HepG2 (cell line): ENCODE data around the gene CADPS2. TPM values are rescaled to one million over a fixed set of nuclear protein-coding genes. Genes with fewer than 3 reads are reported as not detected.

Experiments
- ATAC-seq: fragments of 200-7000 bp; cut with Tn5 transposase; 3 replicates; pipeline ENCODE4 v1.9.1; 2020; ENCODE audit warnings: mild to moderate bottlenecking, moderate library complexity
- BruUV-seq: library from RNA; stranded (reverse); fragments of 400-500 nt; replicated peaks from 2 replicates; lab custom pipeline; 2021; lab: Mats Ljungman, UMichigan
- CTCF ChIA-PET: fragments of 300-600 bp; formaldehyde crosslinking; extraction: SDS; loops from one replicate; lab custom pipeline; 2021; ENCODE audit warnings: low total read pairs, inconsistent platforms, low intra/inter-chr PET ratio; lab: Yijun Ruan, JAX
- POLR2A ChIA-PET: fragments of 350-600 bp; sonication (Branson Sonifier 250); formaldehyde crosslinking; loops from one replicate; lab custom pipeline; 2020; ENCODE audit warnings: antibody characterized with exemption, inconsistent platforms; lab: Yijun Ruan, JAX
- DNase-seq: peaks from one replicate; pipeline ENCODE4 v3.0.0-alpha.2; 2015; ENCODE audit warnings: low spot score
- FAIRE-seq: peaks from 3 replicates; lab custom pipeline; 2011; peaks lifted over from hg19 to GRCh38; lab: Jason Lieb, UNC
- H2AFZ ChIP-seq: one replicate; pipeline ENCODE4 v1.6.1; 2011; ENCODE audit warnings: low read length, inconsistent platforms
- H3K27ac ChIP-seq: fragments of 300-600 bp; 3 replicates; pipeline ENCODE4 v1.8.0; 2011; ENCODE audit warnings: mixed run types, mild to moderate bottlenecking, mixed read lengths, low read length, inconsistent platforms; ENCODE audit not compliant: insufficient read depth; ENCODE audit errors: extremely low read length
- H3K27me3 ChIP-seq, 2 experiments: fragments of 200-600 bp in 1 of 2; 2 replicates in 1 of 2; 3 replicates in 1 of 2; pipeline versions ENCODE4 v1.6.0 to v1.8.0; 2011; ENCODE audit warnings: low read length in 2 of 2, mild to moderate bottlenecking in 2 of 2, moderate library complexity in 2 of 2, inconsistent platforms in 1 of 2; ENCODE audit not compliant: insufficient read depth in 2 of 2, control insufficient read depth in 1 of 2
- H3K36me3 ChIP-seq, 2 experiments: fragments of 200-600 bp in 1 of 2; replicated peaks in 1 of 2; 2 replicates in 1 of 2; 3 replicates in 1 of 2; pipeline versions ENCODE4 v1.5.1 to v1.8.0; 2011; ENCODE audit warnings: low read length in 2 of 2, inconsistent platforms in 1 of 2; ENCODE audit not compliant: insufficient read depth in 2 of 2, control insufficient read depth in 1 of 2
- H3K4me1 ChIP-seq: 2 replicates; pipeline ENCODE4 v1.5.1; 2012; ENCODE audit warnings: low read length, inconsistent platforms; ENCODE audit not compliant: insufficient read depth
- H3K4me2 ChIP-seq: 2 replicates; pipeline ENCODE4 v1.6.0; 2011; ENCODE audit warnings: low read depth, low read length, inconsistent platforms
- H3K4me3 ChIP-seq, 3 experiments: fragments of 200-600 bp in 1 of 3; sonication (generic), shearing (Covaris generic) in 1 of 3; replicated peaks in 1 of 3; 2 replicates each; pipeline ENCODE4 v1.5.1; 2011 to 2016; ENCODE audit warnings: low read length in 3 of 3, inconsistent platforms in 2 of 3, low read depth in 2 of 3, mild to moderate bottlenecking in 2 of 3, control low read depth in 1 of 3, mixed read lengths in 1 of 3; ENCODE audit not compliant: insufficient read depth in 1 of 3
- H3K79me2 ChIP-seq: one replicate; pipeline ENCODE4 v1.6.1; 2011; ENCODE audit warnings: low read length, inconsistent platforms; ENCODE audit not compliant: insufficient read depth
- H3K9ac ChIP-seq: 2 replicates; pipeline ENCODE4 v1.6.0; 2011; ENCODE audit warnings: mild to moderate bottlenecking, low read depth, low read length, inconsistent platforms; ENCODE audit not compliant: insufficient read depth
- H3K9me3 ChIP-seq: 2 replicates; pipeline ENCODE4 v1.5.1; 2012; ENCODE audit warnings: mild to moderate bottlenecking, low read length
- H4K20me1 ChIP-seq: 2 replicates; pipeline ENCODE4 v1.6.0; 2011; ENCODE audit warnings: inconsistent platforms, mild to moderate bottlenecking, low read length, moderate library complexity; ENCODE audit not compliant: insufficient read depth
- CTCF ChIP-seq: sonication (generic); formaldehyde crosslinking; IDR thresholded peaks from 2 replicates; pipeline ENCODE4 v1.5.0; 2020; ENCODE audit warnings: mild to moderate bottlenecking, missing genetic modification reagents, moderate library complexity
- EEA1 ChIP-seq: sonication (generic); formaldehyde crosslinking; IDR thresholded peaks from 2 replicates; pipeline ENCODE4 v1.5.1; 2020; ENCODE audit warnings: mild to moderate bottlenecking, missing genetic modification reagents, borderline replicate concordance
- LCORL ChIP-seq, 2 experiments: fragments of 450-650 bp in 1 of 2; sonication (generic) in 1 of 2; formaldehyde crosslinking in 1 of 2; IDR thresholded peaks; 2 replicates each; pipeline versions ENCODE4 v1.5.0 to v1.6.1; 2017 to 2020; ENCODE audit warnings: antibody characterized with exemption in 1 of 2, missing genetic modification reagents in 1 of 2
- MED8 ChIP-seq: sonication (generic); formaldehyde crosslinking; IDR thresholded peaks from 2 replicates; pipeline ENCODE4 v1.8.1; 2023; ENCODE audit warnings: mild to moderate bottlenecking, missing genetic modification reagents; ENCODE audit not compliant: insufficient replicate concordance
- NR2F2 ChIP-seq: IDR thresholded peaks from 2 replicates; pipeline ENCODE4 v1.6.1; 2012; ENCODE audit warnings: low read depth, inconsistent platforms, borderline replicate concordance
- PHF21A ChIP-seq: sonication (generic); formaldehyde crosslinking; IDR thresholded peaks from 2 replicates; pipeline ENCODE4 v1.5.0; 2020; ENCODE audit warnings: mild to moderate bottlenecking, missing genetic modification reagents
- PTBP1 ChIP-seq: fragments of 200-400 bp; formaldehyde crosslinking; IDR thresholded peaks from 2 replicates; pipeline ENCODE4 v1.6.1; 2018; ENCODE audit warnings: low read length, low read depth; ENCODE audit not compliant: poor library complexity, severe bottlenecking
- SALL2 ChIP-seq: sonication (generic); formaldehyde crosslinking; IDR thresholded peaks from 2 replicates; pipeline ENCODE4 v1.8.1; 2023; ENCODE audit warnings: mild to moderate bottlenecking, missing genetic modification reagents, inconsistent platforms
- TMF1 ChIP-seq: sonication (generic); formaldehyde crosslinking; IDR thresholded peaks from 2 replicates; pipeline ENCODE4 v1.8.1; 2022; ENCODE audit warnings: low read depth, missing genetic modification reagents
- WIZ ChIP-seq: sonication (generic); formaldehyde crosslinking; IDR thresholded peaks from 2 replicates; pipeline ENCODE4 v1.5.1; 2020; ENCODE audit warnings: mild to moderate bottlenecking, missing genetic modification reagents
- ZNF44 ChIP-seq: sonication (generic); formaldehyde crosslinking; IDR thresholded peaks from 2 replicates; pipeline ENCODE4 v1.5.1; 2020; ENCODE audit warnings: mild to moderate bottlenecking, missing genetic modification reagents
- ZNF775 ChIP-seq: sonication (generic); formaldehyde crosslinking; IDR thresholded peaks from 2 replicates; pipeline ENCODE4 v1.4.0; 2020; ENCODE audit warnings: missing genetic modification reagents, mild to moderate bottlenecking, moderate library complexity, borderline replicate concordance
- WGBS: methylation state at CpG from one replicate; pipeline ENCODE4 v1.1.6; 2017; ENCODE audit warnings: low lambda C conversion rate; 5-methylcytosine and 5-hydroxymethylcytosine counted together
- in situ Hi-C: cut with HindIII; loops from 2 replicates; pipeline ENCODE4 v1.10.0; 2017; ENCODE audit warnings: low pct_unique_long_range_greater_than_20kb; ENCODE audit not compliant: extremely low pct_ligation_motif_present
- intact Hi-C: fragments of 100-400 bp; cut with micrococcal nuclease; formaldehyde crosslinking; loops from one replicate; pipeline ENCODE4 v1.10.0; 2022; ENCODE audit not compliant: unreplicated experiment
- polyA plus RNA-seq, 8 experiments: library from polyadenylated mRNA; depleted of rRNA in 3 of 8; stranded (reverse) in 7 of 8; unstranded in 1 of 8; fragments of >200 nt; fragmentation: Illumina TruSeq in 4 of 8; extraction: Trizol in 4 of 8; gene quantifications; 2 replicates each; pipeline versions ENCODE4 v1.2.1 to v1.2.3, GENCODE V29; 2011 to 2016; ENCODE audit warnings: low read depth in 4 of 8, missing spikeins in 1 of 8, mixed read lengths in 1 of 8; ENCODE audit not compliant: insufficient read depth in 1 of 8
- total RNA-seq, 5 experiments: library from RNA; depleted of rRNA; stranded (reverse); fragments of >200 nt; fragmentation: Illumina TruSeq; extraction: Trizol; gene quantifications; 2 replicates each; pipeline ENCODE4 v1.2.3, GENCODE V29; 2016; ENCODE audit warnings: low read depth in 1 of 5
- TF ChIP-seq, protein P1 (sequence below): sonication (generic); formaldehyde crosslinking; IDR thresholded peaks from 2 replicates; pipeline ENCODE4 v1.5.1; 2020; ENCODE audit warnings: mild to moderate bottlenecking, missing genetic modification reagents, moderate library complexity

Gene CADPS2
- total and polyA plus RNA-seq, 2 of the 13 experiments (the other 11 are each of a cell fraction or from before 2014, with no cell fraction given), result 17.6 to 43.8 TPM

- Histone ChIP-seq H3K27me3 (no peaks in the 10 kb centered on the region), H3K9me3 (no peaks in the 10 kb centered on the region), H3K4me2 (no peak overlapping the region), H3K27ac (no peak overlapping the region), H4K20me1 (no peaks in the 10 kb centered on the region), H3K9ac (no peak overlapping the region), H3K79me2 (no peaks in the 10 kb centered on the region), H3K36me3 (no peaks in the 10 kb centered on the region), H3K4me1 (peaks cover 41% of the 10 kb centered on the region), H3K4me3 (no peak overlapping the region)
- no peak for ATAC-seq
- DNase-seq, result no peak
- 97% methylated on average over 7 of the region's 7 CpGs for WGBS
- FAIRE-seq, result no peak
- POLR2A ChIA-PET, result no interaction called here
- intact Hi-C loops (no loop called here), in situ Hi-C loops (no loop called here)
- TF ChIP-seq PHF21A, result no peak
- TF ChIP-seq, protein P1, sequence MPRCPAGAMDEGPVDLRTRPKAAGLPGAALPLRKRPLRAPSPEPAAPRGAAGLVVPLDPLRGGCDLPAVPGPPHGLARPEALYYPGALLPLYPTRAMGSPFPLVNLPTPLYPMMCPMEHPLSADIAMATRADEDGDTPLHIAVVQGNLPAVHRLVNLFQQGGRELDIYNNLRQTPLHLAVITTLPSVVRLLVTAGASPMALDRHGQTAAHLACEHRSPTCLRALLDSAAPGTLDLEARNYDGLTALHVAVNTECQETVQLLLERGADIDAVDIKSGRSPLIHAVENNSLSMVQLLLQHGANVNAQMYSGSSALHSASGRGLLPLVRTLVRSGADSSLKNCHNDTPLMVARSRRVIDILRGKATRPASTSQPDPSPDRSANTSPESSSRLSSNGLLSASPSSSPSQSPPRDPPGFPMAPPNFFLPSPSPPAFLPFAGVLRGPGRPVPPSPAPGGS, result no peak
- no peak for TF ChIP-seq NR2F2
- no peak for TF ChIP-seq TMF1 (CRISPR knock-in tag)
- no peak for TF ChIP-seq SALL2 (CRISPR knock-in tag)
- TF ChIP-seq PTBP1, result no peak
- TF ChIP-seq, all 625 proteins: peak for 0
- H2AFZ ChIP-seq, result no peak overlapping the region
- BruUV-seq, result no TSS peak
- CTCF ChIA-PET, result no interaction called here
Observed at GRCh38 chr7:122675621-122676020, 210.6 kb downstream of the CADPS2 start.

DNA sequence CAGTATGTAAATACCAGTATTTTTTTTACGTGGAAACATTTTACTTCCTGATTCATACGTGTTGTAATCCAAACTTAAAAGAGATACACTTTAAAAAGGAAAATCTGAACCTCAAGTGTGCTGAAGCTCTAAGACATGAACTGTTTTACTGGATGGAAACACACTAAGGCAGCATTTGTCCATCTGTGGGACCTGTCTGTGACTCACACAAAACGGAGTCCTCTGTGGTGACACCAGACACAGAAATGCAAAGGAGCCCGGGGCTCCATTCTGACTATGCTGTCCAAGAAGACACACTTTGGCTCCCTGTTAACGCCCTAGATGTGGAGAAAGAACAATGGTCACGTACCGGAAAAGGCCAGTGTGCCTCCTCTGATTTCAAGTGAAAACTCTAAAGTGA, 211.2 kb downstream of the CADPS2 start:
- Histone ChIP-seq H4K20me1 (no peaks in the 10 kb centered on the region), H3K27ac (no peak overlapping the region), H2AFZ (no peak overlapping the region), H3K9ac (no peak overlapping the region), H3K4me1 (peaks cover 35% of the 10 kb centered on the region), H3K9me3 (no peaks in the 10 kb centered on the region), H3K4me2 (no peak overlapping the region), H3K27me3 (no peaks in the 10 kb centered on the region), H3K79me2 (no peaks in the 10 kb centered on the region), H3K4me3 (no peak overlapping the region), H3K36me3 (no peaks in the 10 kb centered on the region)
- no peak for ATAC-seq
- in situ Hi-C loops (no loop called here), intact Hi-C loops (no loop called here)
- ChIA-PET POLR2A (no interaction called here), CTCF (no interaction called here)
- 98% methylated on average over 5 of the region's 7 CpGs for WGBS
- no peak for DNase-seq
- BruUV-seq, result no TSS peak
- FAIRE-seq, result no peak
- TF ChIP-seq MED8 (CRISPR knock-in tag), result no peak
- TF ChIP-seq EEA1 (CRISPR knock-in tag), result no peak
- no peak for TF ChIP-seq ZNF775 (CRISPR knock-in tag)
- no peak for TF ChIP-seq CTCF (CRISPR knock-in tag)
- TF ChIP-seq LCORL (IDR thresholded peaks at IDR 0.05), result no peak
- no peak for TF ChIP-seq LCORL (CRISPR knock-in tag; IDR thresholded peaks at IDR 0.05)
- no peak for TF ChIP-seq WIZ
- TF ChIP-seq ZNF44 (CRISPR knock-in tag), result no peak
